CD4-positive, alpha-beta T cell treated with Interleukin-17A for 1 hour (primary cell): Measurements from ENCODE around the gene AP1S3.
"Not testable (repeated sequence)": the region's sequence is repeated elsewhere in the genome, so short reads cannot be mapped to it uniquely, and the experiment has no call there.

Source experiments
- DNase-seq: peaks from one replicate; pipeline ENCODE4 v3.0.0-alpha.2; 2020

AP1S3 gene

GRCh38 chr2:223797811-223798721 is 39.3 kb downstream of the AP1S3 start:
- DNase-seq, result peak; percentile 14

GRCh38 chr2:223797037-223797436 is 40.3 kb downstream of the AP1S3 start:
- no peak for DNase-seq

GRCh38 chr2:223789423-223789822 is 48.0 kb downstream of the AP1S3 start:
- no peak for DNase-seq

- DNase-seq, result no peak
These were observed 48.6 kb downstream of the AP1S3 start for GRCh38 chr2:223788826-223789225.

- DNase-seq, result not testable (repeated sequence)
These were observed 49.3 kb downstream of the AP1S3 start for GRCh38 chr2:223788106-223788505.

- DNase-seq, result no peak
These were observed 50.0 kb downstream of the AP1S3 start for GRCh38 chr2:223787358-223787757.

- DNase-seq, result no peak
These were observed 50.4 kb downstream of the AP1S3 start for GRCh38 chr2:223786943-223787342.

- no peak for DNase-seq
These were observed 51.1 kb downstream of the AP1S3 start for GRCh38 chr2:223786236-223786635.

- no peak for DNase-seq
These were observed 53.1 kb downstream of the AP1S3 start for GRCh38 chr2:223784221-223784772.

- DNase-seq, result no peak
These were observed 54.8 kb downstream of the AP1S3 start for GRCh38 chr2:223782629-223783028.

GRCh38 chr2:223781560-223781959 is 55.8 kb downstream of the AP1S3 start:
- no peak for DNase-seq

GRCh38 chr2:223779877-223780276 is 57.5 kb downstream of the AP1S3 start:
- peak; percentile 54 for DNase-seq

- DNase-seq, result no peak
These were observed 63.2 kb downstream of the AP1S3 start for GRCh38 chr2:223774193-223774592.

- no peak for DNase-seq
These were observed 65.0 kb downstream of the AP1S3 start for GRCh38 chr2:223772363-223772762.

GRCh38 chr2:223771475-223771874 is 65.9 kb downstream of the AP1S3 start:
- DNase-seq, result no peak

- no peak for DNase-seq
These were observed 69.2 kb downstream of the AP1S3 start for GRCh38 chr2:223768179-223768578.

GRCh38 chr2:223767341-223767740 is 70.0 kb downstream of the AP1S3 start:
- DNase-seq, result no peak

GRCh38 chr2:223765221-223765785 is 72.1 kb downstream of the AP1S3 start:
- DNase-seq, result no peak

- DNase-seq, result no peak
These were observed 72.6 kb downstream of the AP1S3 start for GRCh38 chr2:223764796-223765195.

- DNase-seq, result no peak
These were observed 74.5 kb downstream of the AP1S3 start for GRCh38 chr2:223762853-223763252.

GRCh38 chr2:223761746-223762145 is 75.6 kb downstream of the AP1S3 start:
- DNase-seq, result peak; percentile 35

- peak; percentile 70 for DNase-seq
These were observed 76.4 kb downstream of the AP1S3 start for GRCh38 chr2:223760838-223761502.
